A549 (cell line): ENCODE results near the gene OCRL.

Experiments used
- BHLHE40 ChIP-seq: IDR thresholded peaks from 2 replicates; pipeline ENCODE4 v1.6.1; 2012; ENCODE audit warnings: low read depth, low read length, inconsistent platforms
- CEBPB ChIP-seq, 2 experiments: fragments of >200 bp in 1 of 2; sonication (Bioruptor Twin) in 1 of 2; formaldehyde crosslinking in 1 of 2; IDR thresholded peaks; 2 replicates each; pipeline ENCODE4 v1.6.1; 2012 to 2016
- CHD2 ChIP-seq: fragments of 150-350 bp; IDR thresholded peaks from 2 replicates; pipeline ENCODE4 v1.6.1; 2014; ENCODE audit warnings: low read length; ENCODE audit not compliant: partially characterized antibody
- CTCF ChIP-seq: fragments of >200 bp; sonication (Bioruptor Twin); formaldehyde crosslinking; IDR thresholded peaks from 3 replicates; pipeline ENCODE4 v1.5.1; 2016
- FOSL2 ChIP-seq, 2 experiments: fragments of 450-650 bp in 1 of 2; fragments of >200 bp in 1 of 2; sonication (Bioruptor Twin) in 1 of 2; formaldehyde crosslinking; IDR thresholded peaks; 2 replicates each; pipeline versions ENCODE4 v1.5.0 to v1.6.1; 2016 to 2020; ENCODE audit warnings: mild to moderate bottlenecking in 1 of 2, moderate library complexity in 1 of 2
- HMGXB4 ChIP-seq: fragments of 250-450 bp; sonication (Bioruptor Pico); IDR thresholded peaks from 2 replicates; pipeline ENCODE4 v1.5.0; 2021; ENCODE audit warnings: mild to moderate bottlenecking, moderate library complexity, borderline replicate concordance
- JUN ChIP-seq, 2 experiments: fragments of >200 bp; sonication (Bioruptor Twin); formaldehyde crosslinking; IDR thresholded peaks; 2 replicates in 1 of 2; 3 replicates in 1 of 2; pipeline ENCODE4 v1.6.1; 2016 to 2017
- MAX ChIP-seq: IDR thresholded peaks from 2 replicates; pipeline ENCODE4 v1.6.1; 2012
- POLR2A ChIP-seq: IDR thresholded peaks from 2 replicates; pipeline ENCODE4 v1.6.1; 2012; ENCODE audit warnings: mild to moderate bottlenecking, low read length
- POLR2AphosphoS2 ChIP-seq: conservative IDR thresholded peaks from 2 replicates; pipeline ENCODE4 v1.6.1; 2012; ENCODE audit warnings: low read length, improper control_type of control experiment, inconsistent platforms
- REST ChIP-seq: fragments of 200-600 bp; sonication (generic); IDR thresholded peaks from 2 replicates; pipeline ENCODE4 v1.6.1; 2016; ENCODE audit warnings: antibody characterized with exemption, mild to moderate bottlenecking, moderate library complexity
- RNF2 ChIP-seq: fragments of 200-600 bp; sonication (generic); IDR thresholded peaks from 2 replicates; pipeline ENCODE4 v1.6.1; 2016; ENCODE audit warnings: low read depth, mild to moderate bottlenecking, antibody characterized with exemption, moderate library complexity, borderline replicate concordance
- USF2 ChIP-seq: fragments of 450-650 bp; IDR thresholded peaks from 2 replicates; pipeline ENCODE4 v1.6.1; 2014; ENCODE audit warnings: antibody characterized with exemption

GRCh38 chrX:129597905-129598304 lies 57.8 kb downstream of the OCRL start:
- TF ChIP-seq CTCF: no peak
- TF ChIP-seq CEBPB (IDR thresholded peaks at IDR 0.05): no peak
- no peak for TF ChIP-seq REST
- TF ChIP-seq HMGXB4: no peak
- no peak for TF ChIP-seq JUN (IDR thresholded peaks at IDR 0.05)
- no peak for TF ChIP-seq FOSL2 (IDR thresholded peaks at IDR 0.05)
- TF ChIP-seq FOSL2 (CRISPR knock-in tag; IDR thresholded peaks at IDR 0.05): no peak
- TF ChIP-seq BHLHE40: no peak
- TF ChIP-seq POLR2A: no peak
- TF ChIP-seq CHD2: no peak
- no peak for TF ChIP-seq USF2
- no peak for TF ChIP-seq POLR2AphosphoS2
- TF ChIP-seq RNF2: no peak
- no peak for TF ChIP-seq MAX
